NCI-H2029 (cell line): ENCODE measurements around the gene RIMBP3B.
"Not testable (repeated sequence)": the region's sequence is repeated elsewhere in the genome, so short reads cannot be mapped to it uniquely, and the experiment has no call there.

Experiments
- DNase-seq: peaks from one replicate; lab custom pipeline; 2025; lab: John Stamatoyannopoulos, UW

RIMBP3B gene

DNA sequence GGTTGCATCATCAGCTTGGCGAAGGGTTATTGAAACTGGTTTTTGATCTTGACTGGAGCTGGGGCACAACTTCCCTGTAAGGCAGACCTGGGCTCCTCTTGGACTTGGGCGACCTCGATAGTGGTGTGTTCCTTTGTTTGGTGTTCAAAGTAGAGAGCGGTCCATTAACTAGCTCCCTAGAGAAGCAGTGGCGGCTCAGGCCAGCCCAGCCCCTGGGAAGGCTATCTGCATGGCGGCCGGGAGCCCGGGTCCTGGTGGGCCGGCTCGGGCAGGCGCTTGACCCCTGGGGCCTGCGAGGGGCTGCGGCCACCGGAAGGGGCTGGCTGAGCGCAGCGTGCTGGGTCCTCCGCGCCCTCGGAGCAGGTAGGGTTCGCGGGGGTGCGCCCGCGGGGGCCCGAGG lies 32.8 kb downstream of the RIMBP3B start:
- DNase-seq, result not testable (repeated sequence)

- DNase-seq, result not testable (repeated sequence)
These were observed 33.7 kb downstream of the RIMBP3B start, which contains the start of gene HIC2 for GRCh38 chr22:21417227-21417746. HIC2 (plus strand) TSS chr22:21417371; CDS start chr22:21442832, 25,461 bp downstream.

GRCh38 chr22:21417853-21418252 lies 34.3 kb downstream of the RIMBP3B start:
- DNase-seq, result not testable (repeated sequence)

DNA sequence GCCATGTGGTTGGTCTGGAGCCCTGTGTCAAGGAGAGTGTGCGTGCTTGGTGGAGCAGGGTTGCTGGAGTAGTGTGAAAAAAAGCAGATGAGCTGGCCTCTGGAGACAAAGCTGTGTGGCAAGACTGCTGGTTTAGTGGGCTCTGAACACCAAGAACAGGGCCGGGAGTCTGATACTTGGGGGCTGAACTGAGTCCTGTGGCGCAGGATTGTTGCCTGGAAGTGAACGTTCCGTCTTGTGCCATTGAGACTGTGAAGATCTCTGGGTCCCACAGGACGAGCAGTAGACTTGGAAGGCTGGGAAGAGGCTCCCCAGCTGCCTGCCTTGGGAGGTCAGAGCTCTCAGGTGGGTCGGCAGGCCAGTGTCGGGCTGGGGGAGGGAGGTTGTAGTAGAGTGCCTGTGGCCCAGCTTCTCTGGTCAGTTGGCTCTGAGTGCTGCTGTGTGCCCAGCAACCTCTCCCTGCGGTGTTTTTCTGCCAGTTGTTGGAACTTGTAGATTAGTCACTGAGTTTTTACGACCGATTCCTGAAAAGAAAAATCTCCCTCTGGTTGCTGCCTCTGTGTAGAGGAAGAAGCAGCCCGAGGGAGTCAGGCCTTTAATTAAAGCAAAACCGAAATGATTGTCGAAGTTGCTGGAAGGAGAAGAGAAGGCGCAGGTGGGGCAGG lies 35.6 kb downstream of the RIMBP3B start:
- DNase-seq, result not testable (repeated sequence)

- not testable (repeated sequence) for DNase-seq
These were observed 36.7 kb downstream of the RIMBP3B start for GRCh38 chr22:21420180-21420763.

- DNase-seq, result not testable (repeated sequence)
These were observed 40.6 kb downstream of the RIMBP3B start for GRCh38 chr22:21424084-21424709.

DNA sequence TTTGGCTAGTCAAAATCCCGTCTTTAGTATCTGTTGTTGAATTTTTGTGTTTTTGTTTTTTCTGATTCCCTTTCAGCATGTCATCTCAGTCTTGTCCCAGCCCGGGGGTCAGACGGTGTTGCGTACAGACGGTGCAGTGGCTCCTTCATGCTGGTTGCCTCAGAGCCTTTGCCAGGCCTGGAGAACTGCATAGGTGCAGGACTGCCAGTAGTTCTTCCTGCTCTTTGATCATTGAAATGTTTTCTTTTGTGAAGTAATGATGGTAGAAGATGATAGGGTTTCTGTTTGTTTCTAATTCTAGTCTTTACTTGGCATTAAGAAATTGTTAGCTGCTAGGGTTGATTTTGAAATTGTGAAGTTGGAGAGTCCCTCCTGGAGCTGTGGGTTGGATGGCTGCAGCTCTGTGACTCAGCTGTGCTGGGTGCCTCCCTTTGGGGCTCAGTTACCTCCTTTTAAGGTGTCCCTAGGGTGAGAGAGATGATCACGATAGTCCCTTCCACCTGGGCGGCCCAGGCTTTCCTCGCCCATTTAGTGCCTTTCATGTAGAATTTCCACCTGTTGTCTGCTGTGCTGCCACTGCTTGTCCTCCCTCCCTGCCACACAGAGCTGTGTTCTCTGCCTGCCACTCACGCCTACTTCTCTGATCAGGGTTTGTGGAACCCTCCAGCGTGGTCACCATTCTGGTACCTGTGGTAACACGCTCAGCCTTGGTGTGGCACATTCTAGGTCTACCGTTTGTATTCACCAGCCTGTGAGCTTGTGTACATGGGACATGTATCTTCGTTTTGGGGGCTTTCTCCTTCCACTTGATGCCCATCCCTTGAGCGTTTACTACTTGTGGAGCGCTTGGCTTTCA lies 51.1 kb downstream of the RIMBP3B start:
- not testable (repeated sequence) for DNase-seq

DNA sequence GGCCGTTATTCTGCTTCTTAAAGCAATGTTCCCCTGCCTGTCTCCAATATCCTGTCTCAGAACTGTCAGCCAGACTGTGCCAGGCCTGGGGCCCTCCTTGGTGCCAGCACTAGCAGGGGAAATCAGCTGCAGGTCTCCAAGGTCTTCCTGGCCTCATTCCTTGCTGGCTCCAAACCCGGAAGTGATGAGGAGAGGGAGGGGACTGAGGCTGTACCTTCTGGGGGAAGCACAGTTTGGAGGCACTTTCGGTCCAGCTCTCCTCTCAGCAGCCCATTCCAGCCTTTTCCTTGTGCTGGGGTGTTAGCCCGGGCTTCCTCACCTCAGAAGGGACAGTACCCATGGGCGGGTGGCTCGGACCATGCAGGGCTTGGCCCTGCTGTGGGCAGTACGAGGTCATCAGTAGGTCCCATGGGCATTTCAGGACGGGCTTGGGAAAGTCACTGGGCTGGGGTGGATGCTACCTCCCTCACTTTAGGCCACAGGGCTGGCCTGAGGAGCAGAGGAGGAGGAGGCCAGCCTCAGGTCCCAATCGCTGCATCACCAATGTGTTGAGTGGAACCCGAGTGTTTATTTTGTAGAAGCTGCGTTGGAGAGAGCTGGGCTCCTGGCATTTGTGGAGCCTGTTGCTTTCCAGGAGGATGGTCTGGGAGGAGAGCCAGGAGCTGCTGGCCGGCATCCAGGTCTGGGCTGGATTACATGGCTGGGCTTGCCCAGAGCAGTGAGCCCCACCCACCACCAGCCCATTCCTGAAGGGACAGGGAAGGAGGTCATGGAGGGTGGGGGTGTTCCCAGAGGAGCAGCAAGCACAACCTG lies 52.7 kb downstream of the RIMBP3B start:
- not testable (repeated sequence) for DNase-seq

DNA sequence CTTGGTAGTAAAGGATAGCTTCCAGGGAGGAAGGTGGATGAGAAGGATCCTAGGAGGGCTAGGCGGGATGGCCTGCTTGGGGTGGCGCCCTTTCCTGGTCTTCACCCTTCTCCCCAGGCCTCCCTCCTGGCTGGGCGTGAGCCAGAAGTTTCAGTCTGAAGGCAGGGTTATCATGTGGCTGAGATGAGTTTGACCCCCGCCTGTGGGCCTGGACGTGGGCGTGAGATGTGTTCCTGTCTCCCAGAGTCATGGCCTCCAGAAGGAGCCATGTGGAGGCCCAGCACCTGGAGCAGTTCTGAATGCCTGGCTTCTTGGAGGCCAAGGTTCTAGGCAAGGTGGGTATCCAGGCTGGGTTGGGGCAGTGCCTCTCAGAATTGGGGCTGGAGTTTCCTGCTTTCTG lies 54.5 kb downstream of the RIMBP3B start:
- DNase-seq, result not testable (repeated sequence)
